LNCaP clone FGC (cell line): ENCODE results near the gene PHF3.

Experiments
- DNase-seq: peaks from one replicate; pipeline ENCODE4 v3.0.0-alpha.2; 2011; ENCODE audit warnings: low read depth
- H3K4me3 ChIP-seq: 2 replicates; pipeline ENCODE4 v1.5.1; 2011; ENCODE audit warnings: mild to moderate bottlenecking, low read depth, low read length, control low read depth
- TF ChIP-seq, protein P1 (sequence below): IDR thresholded peaks from 2 replicates; pipeline ENCODE4 v1.5.1; 2012; ENCODE audit warnings: mild to moderate bottlenecking; ENCODE audit not compliant: control insufficient read depth, insufficient read depth; ENCODE audit errors: extremely low read depth

The PHF3 gene

DNA sequence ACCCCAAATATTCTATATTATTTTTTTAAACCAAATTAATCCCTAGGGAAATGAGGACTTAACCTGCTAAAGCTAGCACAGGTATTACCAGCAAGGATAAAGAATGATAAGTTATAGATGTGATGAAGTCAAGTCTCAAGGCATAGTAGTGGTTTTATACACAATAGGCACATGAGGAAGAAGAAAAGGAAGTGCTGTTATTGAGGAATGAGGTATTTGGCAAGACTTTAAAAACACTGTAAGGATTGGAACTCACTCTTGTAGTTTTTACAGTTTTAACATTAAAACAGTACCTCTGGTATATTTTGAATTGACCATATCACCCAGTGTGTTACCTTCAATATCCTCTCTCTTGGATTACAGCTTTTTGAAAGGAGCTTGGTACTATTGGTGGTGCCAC is 54.6 kb downstream of the PHF3 start:
- H3K4me3 ChIP-seq: no peak overlapping the region
- TF ChIP-seq, protein P1, sequence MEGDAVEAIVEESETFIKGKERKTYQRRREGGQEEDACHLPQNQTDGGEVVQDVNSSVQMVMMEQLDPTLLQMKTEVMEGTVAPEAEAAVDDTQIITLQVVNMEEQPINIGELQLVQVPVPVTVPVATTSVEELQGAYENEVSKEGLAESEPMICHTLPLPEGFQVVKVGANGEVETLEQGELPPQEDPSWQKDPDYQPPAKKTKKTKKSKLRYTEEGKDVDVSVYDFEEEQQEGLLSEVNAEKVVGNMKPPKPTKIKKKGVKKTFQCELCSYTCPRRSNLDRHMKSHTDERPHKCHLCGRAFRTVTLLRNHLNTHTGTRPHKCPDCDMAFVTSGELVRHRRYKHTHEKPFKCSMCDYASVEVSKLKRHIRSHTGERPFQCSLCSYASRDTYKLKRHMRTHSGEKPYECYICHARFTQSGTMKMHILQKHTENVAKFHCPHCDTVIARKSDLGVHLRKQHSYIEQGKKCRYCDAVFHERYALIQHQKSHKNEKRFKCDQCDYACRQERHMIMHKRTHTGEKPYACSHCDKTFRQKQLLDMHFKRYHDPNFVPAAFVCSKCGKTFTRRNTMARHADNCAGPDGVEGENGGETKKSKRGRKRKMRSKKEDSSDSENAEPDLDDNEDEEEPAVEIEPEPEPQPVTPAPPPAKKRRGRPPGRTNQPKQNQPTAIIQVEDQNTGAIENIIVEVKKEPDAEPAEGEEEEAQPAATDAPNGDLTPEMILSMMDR: no peak
- DNase-seq: no peak

DNA sequence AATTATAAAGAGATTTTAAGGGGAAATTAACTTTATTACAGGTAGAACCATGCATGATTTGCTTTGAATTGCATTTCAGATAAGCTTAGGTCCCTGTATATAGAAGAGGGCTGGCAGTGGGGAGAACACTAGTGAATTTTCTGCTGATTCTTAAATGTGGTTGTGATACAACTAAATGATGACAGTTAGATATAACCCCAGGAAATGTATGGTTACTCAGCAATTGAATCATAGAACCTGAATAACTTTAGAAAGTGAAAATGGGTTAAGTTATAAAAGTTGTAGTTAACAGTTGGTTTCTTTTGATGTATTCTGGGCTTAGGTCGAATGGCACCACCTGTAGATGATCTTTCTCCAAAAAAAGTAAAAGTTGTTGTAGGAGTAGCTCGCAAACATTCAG is 70.1 kb downstream of the PHF3 start:
- no peak for DNase-seq
- no peak overlapping the region for H3K4me3 ChIP-seq
- TF ChIP-seq, protein P1: no peak

DNA sequence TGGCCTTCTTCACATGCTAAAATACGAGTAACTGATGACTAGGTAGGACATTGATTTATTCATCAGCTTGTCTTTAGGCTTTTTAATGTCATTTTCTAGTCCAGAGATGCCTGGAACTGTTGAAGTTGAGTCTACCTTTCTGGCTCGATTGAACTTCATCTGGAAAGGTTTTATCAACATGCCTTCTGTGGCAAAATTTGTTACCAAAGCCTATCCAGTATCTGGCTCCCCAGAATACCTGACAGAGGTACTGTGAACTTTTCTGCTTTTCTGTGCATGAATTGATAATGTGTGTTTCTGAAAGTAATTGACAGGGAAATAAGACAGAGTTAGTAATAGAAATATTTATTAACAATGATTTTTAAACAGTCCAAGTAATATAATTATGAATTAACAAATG is 71.0 kb downstream of the PHF3 start:
- DNase-seq: no peak
- no peak overlapping the region for H3K4me3 ChIP-seq
- TF ChIP-seq, protein P1: no peak

DNA sequence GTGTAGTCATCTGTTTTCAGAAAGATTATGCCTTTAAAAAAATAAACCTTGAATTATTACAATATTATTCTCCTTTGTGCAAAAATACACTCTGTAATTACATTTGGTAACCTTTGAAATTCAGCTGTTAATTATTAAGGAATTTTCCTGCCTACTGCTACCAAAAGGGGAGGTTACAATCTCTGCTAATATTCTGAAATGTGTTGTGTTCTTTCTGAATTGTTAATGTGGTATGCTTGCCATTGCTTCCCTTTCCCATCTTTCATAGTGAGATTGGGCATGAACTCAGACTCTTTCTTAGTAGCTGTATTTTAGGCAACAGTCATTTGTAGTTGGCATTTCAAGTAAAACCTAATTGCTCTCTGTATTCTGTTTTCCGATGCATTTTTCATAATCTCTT is 73.0 kb downstream of the PHF3 start:
- no peak for DNase-seq
- no peak overlapping the region for H3K4me3 ChIP-seq
- TF ChIP-seq, protein P1: no peak

DNA sequence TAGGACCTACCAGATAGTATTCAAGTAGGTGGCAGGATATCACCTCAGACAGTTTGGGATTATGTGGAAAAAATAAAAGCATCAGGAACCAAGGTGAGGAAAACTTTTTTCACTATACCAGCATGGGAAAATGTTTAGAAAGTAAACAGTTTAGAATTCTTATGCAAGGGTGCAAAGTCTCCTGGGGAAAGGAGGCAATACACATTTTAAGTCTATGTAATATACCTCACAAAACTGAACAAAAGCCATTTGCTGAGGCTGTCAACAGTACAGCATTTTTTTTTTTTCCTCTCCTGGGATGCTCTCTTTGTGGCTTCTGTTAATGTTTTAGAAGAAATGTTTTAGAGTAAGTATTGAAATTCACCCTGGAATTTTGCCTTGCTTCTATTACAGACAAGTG is 73.5 kb downstream of the PHF3 start:
- H3K4me3 ChIP-seq: no peak overlapping the region
- TF ChIP-seq, protein P1: no peak
- DNase-seq: no peak

DNA sequence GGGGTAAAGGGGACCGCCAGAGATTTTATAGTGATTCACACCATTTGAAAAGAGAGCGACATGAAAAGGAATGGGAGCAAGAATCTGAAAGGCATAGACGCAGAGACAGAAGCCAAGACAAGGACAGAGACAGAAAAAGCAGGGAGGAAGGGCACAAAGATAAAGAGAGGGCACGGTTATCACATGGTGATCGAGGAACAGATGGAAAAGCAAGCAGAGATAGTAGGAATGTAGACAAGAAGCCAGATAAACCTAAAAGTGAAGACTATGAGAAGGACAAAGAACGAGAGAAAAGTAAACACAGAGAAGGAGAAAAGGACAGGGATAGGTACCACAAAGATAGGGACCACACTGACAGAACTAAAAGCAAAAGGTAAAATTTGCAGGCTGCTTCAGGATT is 77.7 kb downstream of the PHF3 start:
- H3K4me3 ChIP-seq: no peak overlapping the region
- TF ChIP-seq, protein P1: no peak
- DNase-seq: no peak

DNA sequence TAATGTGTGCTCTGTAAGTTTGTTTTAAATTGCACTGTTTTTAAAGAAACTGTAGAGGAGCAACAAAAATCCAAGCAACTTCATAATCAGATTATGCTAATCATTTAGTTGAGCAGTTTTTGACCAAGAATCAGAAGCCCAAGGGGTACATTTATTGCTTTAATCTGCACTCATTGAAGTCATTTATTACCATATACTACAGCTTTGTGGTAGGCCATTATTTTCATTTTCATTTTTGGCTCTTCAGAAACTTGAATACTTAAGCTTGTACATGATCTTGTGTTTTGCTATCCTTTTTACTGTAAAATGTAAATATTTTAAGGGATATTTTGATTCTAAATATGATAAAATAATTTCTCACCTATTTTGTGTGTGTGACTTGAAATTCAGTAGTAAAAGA is 78.5 kb downstream of the PHF3 start:
- TF ChIP-seq, protein P1: no peak
- H3K4me3 ChIP-seq: no peak overlapping the region

More for the DNA sequence above, 78.5 kb downstream of the PHF3 start:
- no peak for DNase-seq
